Panc1 (cell line): ENCODE measurements around the gene ONECUT2.
"Not testable (repeated sequence)": the region's sequence is repeated elsewhere in the genome, so short reads cannot be mapped to it uniquely, and the experiment has no call there.

Experiments used
- CTCF ChIP-seq: fragments of 450-650 bp; IDR thresholded peaks from 2 replicates; pipeline ENCODE4 v1.5.1; 2017; ENCODE audit warnings: mild to moderate bottlenecking
- POLR2AphosphoS5 ChIP-seq: IDR thresholded peaks from 2 replicates; pipeline ENCODE4 v1.6.1; 2012; ENCODE audit warnings: mild to moderate bottlenecking, low read depth, low read length, moderate library complexity
- TCF7L2 ChIP-seq: IDR thresholded peaks from 2 replicates; pipeline ENCODE4 v1.6.1; 2011; ENCODE audit warnings: mild to moderate bottlenecking, low read depth, low read length, inconsistent platforms
- TF ChIP-seq, protein P1 (sequence below), 2 experiments: IDR thresholded peaks; 2 replicates each; pipeline ENCODE4 v1.6.1; 2011 to 2012; ENCODE audit warnings: low read depth in 2 of 2, control low read depth in 1 of 2, low read length in 1 of 2, mild to moderate bottlenecking in 1 of 2, moderate library complexity in 1 of 2; ENCODE audit not compliant: insufficient read depth in 1 of 2

GRCh38 chr18:57396831-57397230 lies 38.3 kb upstream of the ONECUT2 start:
- TF ChIP-seq CTCF, POLR2AphosphoS5, TCF7L2: not testable (repeated sequence)
- TF ChIP-seq, protein P1, sequence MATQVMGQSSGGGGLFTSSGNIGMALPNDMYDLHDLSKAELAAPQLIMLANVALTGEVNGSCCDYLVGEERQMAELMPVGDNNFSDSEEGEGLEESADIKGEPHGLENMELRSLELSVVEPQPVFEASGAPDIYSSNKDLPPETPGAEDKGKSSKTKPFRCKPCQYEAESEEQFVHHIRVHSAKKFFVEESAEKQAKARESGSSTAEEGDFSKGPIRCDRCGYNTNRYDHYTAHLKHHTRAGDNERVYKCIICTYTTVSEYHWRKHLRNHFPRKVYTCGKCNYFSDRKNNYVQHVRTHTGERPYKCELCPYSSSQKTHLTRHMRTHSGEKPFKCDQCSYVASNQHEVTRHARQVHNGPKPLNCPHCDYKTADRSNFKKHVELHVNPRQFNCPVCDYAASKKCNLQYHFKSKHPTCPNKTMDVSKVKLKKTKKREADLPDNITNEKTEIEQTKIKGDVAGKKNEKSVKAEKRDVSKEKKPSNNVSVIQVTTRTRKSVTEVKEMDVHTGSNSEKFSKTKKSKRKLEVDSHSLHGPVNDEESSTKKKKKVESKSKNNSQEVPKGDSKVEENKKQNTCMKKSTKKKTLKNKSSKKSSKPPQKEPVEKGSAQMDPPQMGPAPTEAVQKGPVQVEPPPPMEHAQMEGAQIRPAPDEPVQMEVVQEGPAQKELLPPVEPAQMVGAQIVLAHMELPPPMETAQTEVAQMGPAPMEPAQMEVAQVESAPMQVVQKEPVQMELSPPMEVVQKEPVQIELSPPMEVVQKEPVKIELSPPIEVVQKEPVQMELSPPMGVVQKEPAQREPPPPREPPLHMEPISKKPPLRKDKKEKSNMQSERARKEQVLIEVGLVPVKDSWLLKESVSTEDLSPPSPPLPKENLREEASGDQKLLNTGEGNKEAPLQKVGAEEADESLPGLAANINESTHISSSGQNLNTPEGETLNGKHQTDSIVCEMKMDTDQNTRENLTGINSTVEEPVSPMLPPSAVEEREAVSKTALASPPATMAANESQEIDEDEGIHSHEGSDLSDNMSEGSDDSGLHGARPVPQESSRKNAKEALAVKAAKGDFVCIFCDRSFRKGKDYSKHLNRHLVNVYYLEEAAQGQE (IDR thresholded peaks at IDR 0.05; ENCODE audit: insufficient read depth in 1 of 2, low read depth in 2 of 2, low read length in 1 of 2) = not testable (repeated sequence)
